OCI-LY3 (cell line): Measurements from ENCODE around the gene UBE3D.

Experiments
- H2AFZ ChIP-seq: fragments of 200-600, 300-600 bp; shearing (Covaris generic); 2 replicates; pipeline ENCODE4 v1.6.0; 2014; ENCODE audit warnings: antibody characterized with exemption, low read depth, low read length
- H3K27ac ChIP-seq: fragments of 200-600, 300-600 bp; sonication (generic); 2 replicates; pipeline ENCODE4 v1.5.1; 2014; ENCODE audit warnings: mild to moderate bottlenecking, low read length, moderate library complexity, mixed read lengths
- H3K27me3 ChIP-seq: fragments of 200-600, 300-600 bp; sonication (generic); 2 replicates; pipeline ENCODE4 v1.6.1; 2014; ENCODE audit warnings: low read depth, low read length, mixed read lengths
- H3K36me3 ChIP-seq: fragments of 200-600, 300-600 bp; sonication (generic); replicated peaks from 2 replicates; pipeline ENCODE3; 2014; ENCODE audit warnings: low read depth, low read length, mixed read lengths
- H3K4me1 ChIP-seq: fragments of 300-600, 200-600 bp; sonication (generic); 2 replicates; pipeline ENCODE4 v1.6.1; 2014; ENCODE audit warnings: low read length, mixed read lengths
- H3K4me2 ChIP-seq: fragments of 200-600, 300-600 bp; sonication (generic); 2 replicates; pipeline ENCODE4 v1.6.1; 2014; ENCODE audit warnings: low read length, mixed read lengths
- H3K4me3 ChIP-seq: fragments of 300-600, 200-600 bp; sonication (generic); 2 replicates; pipeline ENCODE4 v1.5.1; 2014; ENCODE audit warnings: antibody characterized with exemption, mild to moderate bottlenecking, low read length, moderate library complexity
- H3K79me2 ChIP-seq: fragments of 300-600, 200-600 bp; shearing (Covaris generic); 2 replicates; pipeline ENCODE4 v1.6.1; 2014; ENCODE audit warnings: mild to moderate bottlenecking, low read length, mixed read lengths
- H3K9ac ChIP-seq: fragments of 300-600, 200-600 bp; shearing (Covaris generic); 2 replicates; pipeline ENCODE4 v1.6.0; 2014; ENCODE audit warnings: mild to moderate bottlenecking, low read length, moderate library complexity
- H3K9me3 ChIP-seq: fragments of 200-600, 300-600 bp; shearing (Covaris generic); 2 replicates; pipeline ENCODE4 v1.6.1; 2014; ENCODE audit warnings: low read length, mixed read lengths; ENCODE audit not compliant: insufficient read depth
- H4K20me1 ChIP-seq: fragments of 200-600, 300-600 bp; sonication (generic); 2 replicates; pipeline ENCODE4 v1.6.1; 2016; ENCODE audit warnings: low read length, mixed read lengths; ENCODE audit not compliant: insufficient read depth
- CTCF ChIP-seq: fragments of 200-600, 300-600 bp; sonication (generic); IDR thresholded peaks from 2 replicates; pipeline ENCODE4 v1.5.1; 2014; ENCODE audit warnings: antibody characterized with exemption, low read length, low read depth
- EZH2phosphoT487 ChIP-seq: fragments of 200-600 bp; shearing (Covaris generic); IDR thresholded peaks from 2 replicates; pipeline ENCODE4 v1.6.1; 2018; ENCODE audit warnings: antibody characterized with exemption, mixed run types, low read depth

UBE3D gene

GRCh38 chr6:82842721-82843120 is 222.9 kb downstream of the UBE3D start:
- Histone ChIP-seq H3K9me3 (no peaks in the 10 kb centered on the region), H2AFZ (no peak overlapping the region), H3K9ac (no peak overlapping the region), H3K4me3 (no peak overlapping the region), H3K27ac (no peak overlapping the region), H3K27me3 (no peaks in the 10 kb centered on the region), H3K79me2 (no peaks in the 10 kb centered on the region), H3K36me3 (no peaks in the 10 kb centered on the region), H4K20me1 (no peaks in the 10 kb centered on the region), H3K4me1 (no peaks in the 10 kb centered on the region), H3K4me2 (no peak overlapping the region)
- TF ChIP-seq CTCF (no peak), EZH2phosphoT487 (no peak)
